ENCODE data around the gene AOPEP. TPM values are rescaled to one million over a fixed set of nuclear protein-coding genes. Genes with fewer than 3 reads are reported as not detected.

Gene AOPEP
- total RNA-seq, 1 donor from 2014 or later = 25.8 TPM

GRCh38 chr9:94785215-94786169 lies 59.0 kb downstream of the AOPEP start:
- H3K9me3 Mint-ChIP-seq (ENCODE audit: unreplicated experiment) = peaks cover 3% of the 10 kb centered on the region
- no peaks in the 10 kb centered on the region for H3K36me3 Mint-ChIP-seq (ENCODE audit: unreplicated experiment)
- no peak overlapping the region for H3K4me3 Mint-ChIP-seq (ENCODE audit: unreplicated experiment)
- no peak for DNase-seq
- no peak for TF ChIP-seq CTCF (IDR thresholded peaks at IDR 0.05; ENCODE audit: partially characterized antibody, unreplicated experiment)
- H3K27ac Mint-ChIP-seq (ENCODE audit: unreplicated experiment) = no peak overlapping the region
- no peaks in the 10 kb centered on the region for H3K27me3 Mint-ChIP-seq (ENCODE audit: unreplicated experiment)
- peaks cover 3% of the 10 kb centered on the region for H3K4me1 Mint-ChIP-seq (ENCODE audit: low read depth, unreplicated experiment)

GRCh38 chr9:94786586-94786985 lies 60.1 kb downstream of the AOPEP start:
- Mint-ChIP-seq H3K36me3 (ENCODE audit: unreplicated experiment) (no peaks in the 10 kb centered on the region), H3K4me3 (ENCODE audit: unreplicated experiment) (no peak overlapping the region), H3K27me3 (ENCODE audit: unreplicated experiment) (no peaks in the 10 kb centered on the region), H3K27ac (ENCODE audit: unreplicated experiment) (no peak overlapping the region), H3K4me1 (ENCODE audit: low read depth, unreplicated experiment) (peaks cover 3% of the 10 kb centered on the region), H3K9me3 (ENCODE audit: unreplicated experiment) (peaks cover 3% of the 10 kb centered on the region)
- TF ChIP-seq CTCF (IDR thresholded peaks at IDR 0.05; ENCODE audit: partially characterized antibody, unreplicated experiment) = no peak
- DNase-seq = no peak

- Mint-ChIP-seq H3K4me1 (ENCODE audit: low read depth, unreplicated experiment) (peaks cover 3% of the 10 kb centered on the region), H3K9me3 (ENCODE audit: unreplicated experiment) (peaks cover 3% of the 10 kb centered on the region), H3K27ac (ENCODE audit: unreplicated experiment) (no peak overlapping the region), H3K27me3 (ENCODE audit: unreplicated experiment) (no peaks in the 10 kb centered on the region), H3K36me3 (ENCODE audit: unreplicated experiment) (no peaks in the 10 kb centered on the region), H3K4me3 (ENCODE audit: unreplicated experiment) (no peak overlapping the region)
- no peak for TF ChIP-seq CTCF (IDR thresholded peaks at IDR 0.05; ENCODE audit: partially characterized antibody, unreplicated experiment)
- no peak for DNase-seq
These were observed 60.8 kb downstream of the AOPEP start for GRCh38 chr9:94787266-94787665.

GRCh38 chr9:94788570-94789105 lies 62.1 kb downstream of the AOPEP start:
- H3K27me3 Mint-ChIP-seq (ENCODE audit: unreplicated experiment) = no peaks in the 10 kb centered on the region

More at GRCh38 chr9:94788570-94789105, 62.1 kb downstream of the AOPEP start:
- Mint-ChIP-seq H3K4me3 (ENCODE audit: unreplicated experiment) (no peak overlapping the region), H3K4me1 (ENCODE audit: low read depth, unreplicated experiment) (no peaks in the 10 kb centered on the region), H3K9me3 (ENCODE audit: unreplicated experiment) (no peaks in the 10 kb centered on the region), H3K27ac (ENCODE audit: unreplicated experiment) (no peak overlapping the region), H3K36me3 (ENCODE audit: unreplicated experiment) (peaks cover 2% of the 10 kb centered on the region)
- TF ChIP-seq CTCF (IDR thresholded peaks at IDR 0.05; ENCODE audit: partially characterized antibody, unreplicated experiment) = no peak
- DNase-seq = no peak
